Measurements from ENCODE around the gene SDHB. TPM values are rescaled to one million over a fixed set of nuclear protein-coding genes. Genes with fewer than 3 reads are reported as not detected.

Gene SDHB
- total RNA-seq, 1 experiment from 2014 or later, result 70.1 TPM

- intact Hi-C loops (cut with micrococcal nuclease; ENCODE audit: unreplicated experiment), result no loop called here
- no peak overlapping the region for H3K27ac Mint-ChIP-seq (ENCODE audit: unreplicated experiment)
- CTCF ChIA-PET, result no interaction called here
- H3K4me3 Mint-ChIP-seq (ENCODE audit: low read depth, unreplicated experiment), result no peak overlapping the region
- BruUV-seq (replicated peaks), result no TSS peak
- H3K4me1 Mint-ChIP-seq (ENCODE audit: low read depth, unreplicated experiment), result no peaks in the 10 kb centered on the region
- TF ChIP-seq, protein P1, sequence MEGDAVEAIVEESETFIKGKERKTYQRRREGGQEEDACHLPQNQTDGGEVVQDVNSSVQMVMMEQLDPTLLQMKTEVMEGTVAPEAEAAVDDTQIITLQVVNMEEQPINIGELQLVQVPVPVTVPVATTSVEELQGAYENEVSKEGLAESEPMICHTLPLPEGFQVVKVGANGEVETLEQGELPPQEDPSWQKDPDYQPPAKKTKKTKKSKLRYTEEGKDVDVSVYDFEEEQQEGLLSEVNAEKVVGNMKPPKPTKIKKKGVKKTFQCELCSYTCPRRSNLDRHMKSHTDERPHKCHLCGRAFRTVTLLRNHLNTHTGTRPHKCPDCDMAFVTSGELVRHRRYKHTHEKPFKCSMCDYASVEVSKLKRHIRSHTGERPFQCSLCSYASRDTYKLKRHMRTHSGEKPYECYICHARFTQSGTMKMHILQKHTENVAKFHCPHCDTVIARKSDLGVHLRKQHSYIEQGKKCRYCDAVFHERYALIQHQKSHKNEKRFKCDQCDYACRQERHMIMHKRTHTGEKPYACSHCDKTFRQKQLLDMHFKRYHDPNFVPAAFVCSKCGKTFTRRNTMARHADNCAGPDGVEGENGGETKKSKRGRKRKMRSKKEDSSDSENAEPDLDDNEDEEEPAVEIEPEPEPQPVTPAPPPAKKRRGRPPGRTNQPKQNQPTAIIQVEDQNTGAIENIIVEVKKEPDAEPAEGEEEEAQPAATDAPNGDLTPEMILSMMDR (IDR thresholded peaks at IDR 0.05; ENCODE audit: unreplicated experiment), result no peak
- no peaks in the 10 kb centered on the region for H3K27me3 Mint-ChIP-seq (ENCODE audit: unreplicated experiment)
- H3K9me3 Mint-ChIP-seq (ENCODE audit: low read depth, unreplicated experiment), result no peaks in the 10 kb centered on the region
- no peak for DNase-seq
- H3K36me3 Mint-ChIP-seq (ENCODE audit: insufficient read depth, unreplicated experiment), result peaks cover 3% of the 10 kb centered on the region
These were observed 81.5 kb downstream of the SDHB start for GRCh38 chr1:16972189-16972895.

GRCh38 chr1:16971341-16972188 lies 82.3 kb downstream of the SDHB start:
- H3K4me3 Mint-ChIP-seq (ENCODE audit: low read depth, unreplicated experiment), result no peak overlapping the region
- BruUV-seq (replicated peaks), result no TSS peak
- peaks cover 3% of the 10 kb centered on the region for H3K36me3 Mint-ChIP-seq (ENCODE audit: insufficient read depth, unreplicated experiment)
- H3K4me1 Mint-ChIP-seq (ENCODE audit: low read depth, unreplicated experiment), result no peaks in the 10 kb centered on the region
- H3K27me3 Mint-ChIP-seq (ENCODE audit: unreplicated experiment), result no peaks in the 10 kb centered on the region
- CTCF ChIA-PET, result no interaction called here
- no peak overlapping the region for H3K27ac Mint-ChIP-seq (ENCODE audit: unreplicated experiment)
- no peak for DNase-seq
- intact Hi-C loops (cut with micrococcal nuclease; ENCODE audit: unreplicated experiment), result no loop called here
- no peaks in the 10 kb centered on the region for H3K9me3 Mint-ChIP-seq (ENCODE audit: low read depth, unreplicated experiment)
- TF ChIP-seq, protein P1 (IDR thresholded peaks at IDR 0.05; ENCODE audit: unreplicated experiment), result no peak

- TF ChIP-seq, protein P1 (IDR thresholded peaks at IDR 0.05; ENCODE audit: unreplicated experiment), result no peak
- CTCF ChIA-PET, result no interaction called here
- no peaks in the 10 kb centered on the region for H3K27me3 Mint-ChIP-seq (ENCODE audit: unreplicated experiment)
These were observed 83.5 kb downstream of the SDHB start for GRCh38 chr1:16970132-16970910.

GRCh38 chr1:16969651-16970050 lies 84.2 kb downstream of the SDHB start:
- no peaks in the 10 kb centered on the region for H3K9me3 Mint-ChIP-seq (ENCODE audit: low read depth, unreplicated experiment)
- TF ChIP-seq, protein P1 (IDR thresholded peaks at IDR 0.05; ENCODE audit: unreplicated experiment), result no peak
- no peak overlapping the region for H3K27ac Mint-ChIP-seq (ENCODE audit: unreplicated experiment)
- peaks cover 3% of the 10 kb centered on the region for H3K36me3 Mint-ChIP-seq (ENCODE audit: insufficient read depth, unreplicated experiment)
- H3K4me3 Mint-ChIP-seq (ENCODE audit: low read depth, unreplicated experiment), result no peak overlapping the region
- CTCF ChIA-PET, result no interaction called here
- intact Hi-C loops (cut with micrococcal nuclease; ENCODE audit: unreplicated experiment), result no loop called here
- no TSS peak for BruUV-seq (replicated peaks)
- no peak for DNase-seq
- H3K27me3 Mint-ChIP-seq (ENCODE audit: unreplicated experiment), result no peaks in the 10 kb centered on the region
- no peaks in the 10 kb centered on the region for H3K4me1 Mint-ChIP-seq (ENCODE audit: low read depth, unreplicated experiment)

More at GRCh38 chr1:16970132-16970910, 83.5 kb downstream of the SDHB start:
- no TSS peak for BruUV-seq (replicated peaks)
- Mint-ChIP-seq H3K36me3 (ENCODE audit: insufficient read depth, unreplicated experiment) (peaks cover 3% of the 10 kb centered on the region), H3K4me3 (ENCODE audit: low read depth, unreplicated experiment) (no peak overlapping the region), H3K4me1 (ENCODE audit: low read depth, unreplicated experiment) (no peaks in the 10 kb centered on the region), H3K27ac (ENCODE audit: unreplicated experiment) (no peak overlapping the region), H3K9me3 (ENCODE audit: low read depth, unreplicated experiment) (no peaks in the 10 kb centered on the region)
- intact Hi-C loops (cut with micrococcal nuclease; ENCODE audit: unreplicated experiment), result no loop called here
- no peak for DNase-seq
